Activated gamma-delta T cell treated with anti-CD3 and anti-CD28 coated beads, Interleukin-2, amount 50 U/mL, for 16 hours (primary cell): ENCODE results near the gene GUF1.

ENCODE experiments used
- DNase-seq: peaks from one replicate; pipeline ENCODE4 v3.0.0-alpha.2; 2020; ENCODE audit warnings: low read depth

The GUF1 gene

GRCh38 chr4:44678094-44679041 is at the start of gene GUF1:
GUF1 (plus strand) TSS chr4:44678420; CDS start chr4:44678623, 203 bp downstream.
- peak; percentile 79 for DNase-seq

GRCh38 chr4:44629280-44629866 is 48.8 kb upstream of the GUF1 start:
- DNase-seq: peak; percentile 0

- no peak for DNase-seq
These were observed 46.1 kb upstream of the GUF1 start for GRCh38 chr4:44632089-44632488.

- DNase-seq: no peak
These were observed 45.5 kb upstream of the GUF1 start for GRCh38 chr4:44632733-44633132.

GRCh38 chr4:44638091-44638490 is 40.1 kb upstream of the GUF1 start:
- no peak for DNase-seq

- no peak for DNase-seq
These were observed 32.1 kb upstream of the GUF1 start for GRCh38 chr4:44646151-44646550.

- no peak for DNase-seq
These were observed 26.8 kb upstream of the GUF1 start, which contains the start of gene YIPF7 for GRCh38 chr4:44651425-44651824. YIPF7 (minus strand) TSS chr4:44651625; CDS start chr4:44650100, 1,525 bp downstream.

GRCh38 chr4:44652002-44652401 is 26.2 kb upstream of the GUF1 start:
- no peak for DNase-seq

- DNase-seq: no peak
These were observed 17.8 kb upstream of the GUF1 start for GRCh38 chr4:44660396-44660795.

GRCh38 chr4:44661940-44662622 is 16.1 kb upstream of the GUF1 start:
- DNase-seq: no peak

- DNase-seq: no peak
These were observed 15.6 kb upstream of the GUF1 start for GRCh38 chr4:44662623-44663005.

- no peak for DNase-seq
These were observed 14.5 kb upstream of the GUF1 start for GRCh38 chr4:44663539-44664263.

GRCh38 chr4:44668526-44668925 is 9.7 kb upstream of the GUF1 start:
- no peak for DNase-seq

- no peak for DNase-seq
These were observed 7.6 kb upstream of the GUF1 start for GRCh38 chr4:44670506-44671199.

GRCh38 chr4:44671636-44672035 is 6.6 kb upstream of the GUF1 start:
- DNase-seq: no peak

GRCh38 chr4:44674471-44674870 is 3.7 kb upstream of the GUF1 start:
- no peak for DNase-seq

GRCh38 chr4:44675366-44675765 is 2.9 kb upstream of the GUF1 start:
- DNase-seq: no peak

- no peak for DNase-seq
These were observed 840 bp downstream of the GUF1 start for GRCh38 chr4:44679060-44679459.

GRCh38 chr4:44684648-44685047 is 6.4 kb downstream of the GUF1 start:
- DNase-seq: no peak

- no peak for DNase-seq
These were observed 22.2 kb downstream of the GUF1 start for GRCh38 chr4:44700427-44700826.

- DNase-seq: no peak
These were observed 22.8 kb downstream of the GUF1 start for GRCh38 chr4:44701037-44701436.
